Ovary (tissue), 3 donors: ENCODE measurements around the gene RRAS2.

Experiments
- CTCF ChIP-seq, 3 donors: fragments of 450-650 bp in 2 of 3; fragments of 200-600 bp in 1 of 3; IDR thresholded peaks; one replicate each; pipeline versions ENCODE4 v1.5.1 to v1.8.0; 2016 to 2022; ENCODE audit warnings: antibody characterized with exemption in 3 of 3, mild to moderate bottlenecking in 1 of 3
- POLR2A ChIP-seq: fragments of 450-650 bp; IDR thresholded peaks from one replicate; pipeline ENCODE4 v1.6.1; 2017; ENCODE audit warnings: antibody characterized with exemption, mild to moderate bottlenecking, moderate library complexity
- donor health status: DM: no; HTN: no; CAD: no.

DNA sequence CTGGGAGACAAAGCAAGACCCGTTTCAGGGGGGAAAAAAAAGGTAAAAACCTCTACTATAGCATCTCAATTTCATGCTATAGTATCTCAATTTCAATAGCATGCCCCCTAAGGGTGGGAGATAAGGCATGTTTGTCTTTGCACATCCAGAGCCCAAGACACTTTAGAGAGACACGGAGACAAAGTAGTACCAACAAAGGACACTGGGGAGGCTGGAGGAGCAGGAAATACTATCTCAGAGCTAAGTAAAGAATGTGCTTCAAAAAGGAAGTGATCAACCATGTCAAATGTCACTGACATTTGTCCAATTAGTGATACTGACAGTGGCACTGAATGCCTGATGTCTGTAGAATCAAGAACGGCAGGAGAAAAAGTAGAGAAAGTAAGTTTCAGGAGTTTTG lies 68.6 kb downstream of the RRAS2 start:
- TF ChIP-seq CTCF (IDR thresholded peaks at IDR 0.05) (no peak), POLR2A (no peak)
